Measurements from ENCODE around the gene LY6G6D. TPM values are rescaled to one million over a fixed set of nuclear protein-coding genes. Genes with fewer than 3 reads are reported as not detected.

The LY6G6D gene
- total RNA-seq, 4 donors from 2014 or later, result not detected

GRCh38 chr6:31764198-31764597 is 49.0 kb downstream of the LY6G6D start:
- TF ChIP-seq CTCF (IDR thresholded peaks at IDR 0.05) (no peak), POLR2A (IDR thresholded peaks at IDR 0.05) (no peak)
- intact Hi-C loops (cut with DNase I), result no loop called here
- H3K27ac ChIP-seq, result no peak overlapping the region
- H3K4me3 ChIP-seq (replicated peaks in 1 of 3), result no peak overlapping the region
- H3K9me3 ChIP-seq, result no peaks in the 10 kb centered on the region
- no peaks in the 10 kb centered on the region for H3K36me3 ChIP-seq
- H3K4me1 ChIP-seq, result no peaks in the 10 kb centered on the region
- no peak for DNase-seq
- no peaks in the 10 kb centered on the region for H3K27me3 ChIP-seq
- WGBS, 2 donors, result 89 to 91% methylated on average over 4 of the region's 4 CpGs

- no peaks in the 10 kb centered on the region for H3K9me3 ChIP-seq
- no peaks in the 10 kb centered on the region for H3K36me3 ChIP-seq
- 80 to 83% methylated on average over 9 of the region's 9 CpGs for WGBS, 2 donors
- no peak for TF ChIP-seq CTCF (IDR thresholded peaks at IDR 0.05)
- no peak for TF ChIP-seq POLR2A (IDR thresholded peaks at IDR 0.05)
- H3K27me3 ChIP-seq, result no peaks in the 10 kb centered on the region
- DNase-seq, result no peak
- H3K4me1 ChIP-seq, result no peaks in the 10 kb centered on the region
- no peak overlapping the region for H3K4me3 ChIP-seq (replicated peaks in 1 of 3)
- H3K27ac ChIP-seq, result no peak overlapping the region
- intact Hi-C loops (cut with DNase I), result no loop called here
These were observed 50.4 kb downstream of the LY6G6D start for GRCh38 chr6:31765559-31765909.

GRCh38 chr6:31765910-31766794 is 51.0 kb downstream of the LY6G6D start:
- Histone ChIP-seq H3K9me3 (no peaks in the 10 kb centered on the region), H3K27ac (no peak overlapping the region), H3K27me3 (no peaks in the 10 kb centered on the region), H3K36me3 (no peaks in the 10 kb centered on the region), H3K4me1 (no peaks in the 10 kb centered on the region), H3K4me3 (replicated peaks in 1 of 3) (peak overlapping the region in 1 of 3 donors; percentile 4)
- peak in 1 of 2 donors; percentile 5 for TF ChIP-seq POLR2A (IDR thresholded peaks at IDR 0.05)
- no peak for TF ChIP-seq CTCF (IDR thresholded peaks at IDR 0.05)
- peak; percentile 18 to 38 for DNase-seq
- intact Hi-C loops (cut with DNase I), result no loop called here
- WGBS, 2 donors, result 32 to 57% methylated on average over 24 to 28 of the region's 42 CpGs

GRCh38 chr6:31767096-31767645 is 52.0 kb downstream of the LY6G6D start:
- intact Hi-C loops (cut with DNase I), result no loop called here
- DNase-seq, result no peak
- 70 to 85% methylated on average over 3 to 6 of the region's 6 CpGs for WGBS, 2 donors
- H3K4me1 ChIP-seq, result no peaks in the 10 kb centered on the region
- TF ChIP-seq POLR2A (IDR thresholded peaks at IDR 0.05), result no peak
- TF ChIP-seq CTCF (IDR thresholded peaks at IDR 0.05), result no peak
- H3K27me3 ChIP-seq, result no peaks in the 10 kb centered on the region
- no peaks in the 10 kb centered on the region for H3K36me3 ChIP-seq
- no peak overlapping the region for H3K4me3 ChIP-seq (replicated peaks in 1 of 3)
- no peak overlapping the region for H3K27ac ChIP-seq
- H3K9me3 ChIP-seq, result no peaks in the 10 kb centered on the region

Small RNA genes within 50 kb of the gene (microRNA-seq; reads per million reads assigned to microRNA genes)
- gene MIR4646, result not detected

Small RNA genes within 50 kb of the gene (small RNA-seq; reads per million reads assigned to genes)
- gene LY6G6D (not detected), gene MIR4646 (not detected), gene MSH5-SAPCD1 (not detected), gene RNU6-850P (not detected), gene SAPCD1 (not detected)

Other genes with a start within 250 kb of the LY6G6D start
- 1 to 10 TPM in 3 of 4 donors, under 1 TPM in 1; 0.89 to 3.4 (median 2.1) TPM for gene MICB, start 217.2 kb upstream of the LY6G6D start, total RNA-seq
- not detected for gene MCCD1, start 186.4 kb upstream of the LY6G6D start, total RNA-seq
- 100 to 1,000 TPM; 296 to 339 (median 314) TPM for gene DDX39B, start 173.3 kb upstream of the LY6G6D start, total RNA-seq
- gene ATP6V1G2, start 168.7 kb upstream of the LY6G6D start, total RNA-seq, result 1 to 10 TPM; 1.2 to 3.9 (median 2.6) TPM
- 10 to 100 TPM; 23.7 to 34.0 (median 27.5) TPM for gene NFKBIL1, start 167.7 kb upstream of the LY6G6D start, total RNA-seq
- not detected for gene LTA, start 143.1 kb upstream of the LY6G6D start, total RNA-seq
- under 1 TPM in 1 of 4 donors, not detected in 3; 0.42 TPM for gene TNF, start 139.8 kb upstream of the LY6G6D start, total RNA-seq
- gene LTB, start 132.9 kb upstream of the LY6G6D start, total RNA-seq, result not detected
- gene LST1, start 129.1 kb upstream of the LY6G6D start, total RNA-seq, result 10 to 100 TPM in 1 of 4 donors, 1 to 10 TPM in 2, not detected in 1; 2.5 to 23.4 (median 3.2) TPM
- gene NCR3, start 122.3 kb upstream of the LY6G6D start, total RNA-seq, result not detected
- 10 to 100 TPM in 3 of 4 donors, 1 to 10 TPM in 1; 8.1 to 37.8 (median 17.6) TPM for gene AIF1, start 100.1 kb upstream of the LY6G6D start, total RNA-seq
- gene PRRC2A, start 94.6 kb upstream of the LY6G6D start, total RNA-seq, result 100 to 1,000 TPM in 1 of 4 donors, 10 to 100 TPM in 3; 68.5 to 127 (median 86.7) TPM
- gene BAG6, start 62.7 kb upstream of the LY6G6D start, total RNA-seq, result 100 to 1,000 TPM; 179 to 301 (median 245) TPM
- 1 to 10 TPM; 2.3 to 5.1 (median 4.5) TPM for gene APOM, start 59.5 kb upstream of the LY6G6D start, total RNA-seq
- gene C6orf47, start 54.6 kb upstream of the LY6G6D start, total RNA-seq, result 10 to 100 TPM; 23.6 to 32.3 (median 28.7) TPM
- 10 to 100 TPM; 15.7 to 23.2 (median 22.1) TPM for gene GPANK1, start 50.4 kb upstream of the LY6G6D start, total RNA-seq
- 100 to 1,000 TPM; 181 to 264 (median 206) TPM for gene CSNK2B, start 49.3 kb upstream of the LY6G6D start, total RNA-seq
- gene LY6G5B, start 45.4 kb upstream of the LY6G6D start, total RNA-seq, result 10 to 100 TPM in 2 of 4 donors, 1 to 10 TPM in 2; 4.4 to 11.8 (median 9.4) TPM
- gene LY6G5C, start 34.3 kb upstream of the LY6G6D start, total RNA-seq, result 1 to 10 TPM in 1 of 4 donors, under 1 TPM in 2, not detected in 1; 0.54 to 7.9 (median 0.83) TPM
- 10 to 100 TPM; 47.3 to 81.4 (median 71.7) TPM for gene ABHD16A, start 12.0 kb upstream of the LY6G6D start, total RNA-seq
- not detected for gene LY6G6F, start 8.5 kb upstream of the LY6G6D start, total RNA-seq
- not detected for gene LY6G6C, start 6.4 kb downstream of the LY6G6D start, total RNA-seq
- gene MPIG6B, start 8.0 kb downstream of the LY6G6D start, total RNA-seq, result 1 to 10 TPM in 1 of 4 donors, under 1 TPM in 1, not detected in 2; 0.54 to 1.8 TPM
- gene DDAH2, start 14.0 kb downstream of the LY6G6D start, total RNA-seq, result 100 to 1,000 TPM in 3 of 4 donors, 10 to 100 TPM in 1; 99.9 to 117 (median 114) TPM
- 100 to 1,000 TPM; 222 to 314 (median 247) TPM for gene CLIC1, start 21.2 kb downstream of the LY6G6D start, total RNA-seq
- 10 to 100 TPM in 1 of 4 donors, 1 to 10 TPM in 3; 5.6 to 11.2 (median 7.2) TPM for gene MSH5, start 24.7 kb downstream of the LY6G6D start, total RNA-seq
- 1 to 10 TPM in 3 of 4 donors, not detected in 1; 2.0 to 4.2 (median 3.0) TPM for gene SAPCD1, start 47.3 kb downstream of the LY6G6D start, total RNA-seq
- gene VWA7, start 62.0 kb downstream of the LY6G6D start, total RNA-seq, result 1 to 10 TPM; 1.2 to 8.9 (median 5.4) TPM
- gene VARS1, start 80.4 kb downstream of the LY6G6D start, total RNA-seq, result 100 to 1,000 TPM in 1 of 4 donors, 10 to 100 TPM in 3; 33.8 to 120 (median 39.9) TPM
- gene LSM2, start 91.6 kb downstream of the LY6G6D start, total RNA-seq, result 10 to 100 TPM; 29.2 to 48.4 (median 36.5) TPM
- gene HSPA1L, start 99.9 kb downstream of the LY6G6D start, total RNA-seq, result 1 to 10 TPM; 3.5 to 4.1 (median 3.9) TPM
- gene HSPA1A, start 100.2 kb downstream of the LY6G6D start, total RNA-seq, result 100 to 1,000 TPM; 148 to 320 (median 190) TPM
- 100 to 1,000 TPM; 194 to 330 (median 256) TPM for gene HSPA1B, start 112.4 kb downstream of the LY6G6D start, total RNA-seq
- gene NEU1, start 147.5 kb downstream of the LY6G6D start, total RNA-seq, result 10 to 100 TPM; 54.4 to 98.1 (median 65.9) TPM
- 10 to 100 TPM in 2 of 4 donors, 1 to 10 TPM in 2; 1.6 to 16.2 (median 7.7) TPM for gene SLC44A4, start 163.6 kb downstream of the LY6G6D start, total RNA-seq
- 10 to 100 TPM; 26.9 to 47.7 (median 38.7) TPM for gene EHMT2, start 182.3 kb downstream of the LY6G6D start, total RNA-seq
- 1 to 10 TPM in 3 of 4 donors, under 1 TPM in 1; 0.94 to 2.9 (median 1.5) TPM for gene ZBTB12, start 186.7 kb downstream of the LY6G6D start, total RNA-seq
- gene C2, start 212.4 kb downstream of the LY6G6D start, total RNA-seq, result 1 to 10 TPM; 2.5 to 6.2 (median 4.4) TPM
- 10 to 100 TPM; 10.5 to 36.7 (median 16.4) TPM for gene CFB, start 230.7 kb downstream of the LY6G6D start, total RNA-seq
- gene NELFE, start 243.6 kb downstream of the LY6G6D start, total RNA-seq, result 100 to 1,000 TPM in 3 of 4 donors, 10 to 100 TPM in 1; 83.2 to 114 (median 106) TPM
- 10 to 100 TPM; 35.1 to 47.1 (median 39.4) TPM for gene SKIC2, start 243.8 kb downstream of the LY6G6D start, total RNA-seq